ENCODE data around the gene ABHD12.
A peak's percentile ranks its signal among the peaks of the same experiment; 100 is the strongest.

ABHD12 gene

DNA sequence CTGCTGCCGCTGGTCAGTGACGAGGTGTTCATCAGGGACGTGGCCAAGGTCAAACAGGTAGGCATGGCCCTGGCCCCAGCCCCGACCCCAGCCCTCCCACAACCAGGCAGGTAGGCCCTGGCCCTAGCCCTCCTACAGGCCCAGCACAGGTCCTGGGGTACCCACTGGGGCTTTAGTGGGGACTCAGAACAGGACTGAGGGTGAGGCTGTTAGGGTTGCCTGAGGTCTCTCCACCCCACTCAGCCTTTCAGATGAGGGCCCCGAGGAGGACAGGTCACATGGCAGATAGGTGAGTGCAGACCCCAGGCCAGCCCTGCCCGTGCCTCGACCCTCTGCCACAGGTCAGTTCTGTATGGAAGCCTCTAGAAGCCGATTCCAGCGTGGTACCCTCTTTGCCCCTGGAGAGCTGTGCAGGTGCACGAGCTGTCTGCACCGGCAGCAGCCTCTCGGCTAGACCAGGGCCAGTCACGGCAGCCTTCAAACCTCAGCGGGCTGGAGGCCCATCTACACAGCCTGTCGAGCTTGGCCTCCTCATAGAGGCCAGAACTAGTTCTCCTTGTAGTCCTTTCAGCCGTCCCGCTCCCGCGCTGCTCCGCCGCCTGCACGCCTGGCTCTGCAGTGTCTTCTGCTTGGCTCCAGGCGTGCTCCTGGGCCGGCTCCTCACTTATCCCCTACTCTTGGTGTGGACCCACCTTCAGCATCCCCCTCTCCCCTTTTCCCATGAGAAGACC is 107.2 kb downstream of the ABHD12 start:
- TF ChIP-seq, protein P1, sequence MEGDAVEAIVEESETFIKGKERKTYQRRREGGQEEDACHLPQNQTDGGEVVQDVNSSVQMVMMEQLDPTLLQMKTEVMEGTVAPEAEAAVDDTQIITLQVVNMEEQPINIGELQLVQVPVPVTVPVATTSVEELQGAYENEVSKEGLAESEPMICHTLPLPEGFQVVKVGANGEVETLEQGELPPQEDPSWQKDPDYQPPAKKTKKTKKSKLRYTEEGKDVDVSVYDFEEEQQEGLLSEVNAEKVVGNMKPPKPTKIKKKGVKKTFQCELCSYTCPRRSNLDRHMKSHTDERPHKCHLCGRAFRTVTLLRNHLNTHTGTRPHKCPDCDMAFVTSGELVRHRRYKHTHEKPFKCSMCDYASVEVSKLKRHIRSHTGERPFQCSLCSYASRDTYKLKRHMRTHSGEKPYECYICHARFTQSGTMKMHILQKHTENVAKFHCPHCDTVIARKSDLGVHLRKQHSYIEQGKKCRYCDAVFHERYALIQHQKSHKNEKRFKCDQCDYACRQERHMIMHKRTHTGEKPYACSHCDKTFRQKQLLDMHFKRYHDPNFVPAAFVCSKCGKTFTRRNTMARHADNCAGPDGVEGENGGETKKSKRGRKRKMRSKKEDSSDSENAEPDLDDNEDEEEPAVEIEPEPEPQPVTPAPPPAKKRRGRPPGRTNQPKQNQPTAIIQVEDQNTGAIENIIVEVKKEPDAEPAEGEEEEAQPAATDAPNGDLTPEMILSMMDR (IDR thresholded peaks at IDR 0.05; ENCODE audit: control insufficient read depth, extremely low read depth, insufficient read depth): no peak
- H3K4me3 ChIP-seq (ENCODE audit: low read depth, low read length): no peak overlapping the region

GRCh38 chr20:25282796-25283195 is 107.8 kb downstream of the ABHD12 start:
- no peak for DNase-seq (ENCODE audit: low read depth)
- H3K4me3 ChIP-seq (ENCODE audit: low read depth, low read length): no peak overlapping the region
- TF ChIP-seq, protein P1 (IDR thresholded peaks at IDR 0.05; ENCODE audit: control insufficient read depth, extremely low read depth, insufficient read depth): no peak

More for the DNA sequence above, 107.2 kb downstream of the ABHD12 start:
- no peak for DNase-seq (ENCODE audit: low read depth)

DNA sequence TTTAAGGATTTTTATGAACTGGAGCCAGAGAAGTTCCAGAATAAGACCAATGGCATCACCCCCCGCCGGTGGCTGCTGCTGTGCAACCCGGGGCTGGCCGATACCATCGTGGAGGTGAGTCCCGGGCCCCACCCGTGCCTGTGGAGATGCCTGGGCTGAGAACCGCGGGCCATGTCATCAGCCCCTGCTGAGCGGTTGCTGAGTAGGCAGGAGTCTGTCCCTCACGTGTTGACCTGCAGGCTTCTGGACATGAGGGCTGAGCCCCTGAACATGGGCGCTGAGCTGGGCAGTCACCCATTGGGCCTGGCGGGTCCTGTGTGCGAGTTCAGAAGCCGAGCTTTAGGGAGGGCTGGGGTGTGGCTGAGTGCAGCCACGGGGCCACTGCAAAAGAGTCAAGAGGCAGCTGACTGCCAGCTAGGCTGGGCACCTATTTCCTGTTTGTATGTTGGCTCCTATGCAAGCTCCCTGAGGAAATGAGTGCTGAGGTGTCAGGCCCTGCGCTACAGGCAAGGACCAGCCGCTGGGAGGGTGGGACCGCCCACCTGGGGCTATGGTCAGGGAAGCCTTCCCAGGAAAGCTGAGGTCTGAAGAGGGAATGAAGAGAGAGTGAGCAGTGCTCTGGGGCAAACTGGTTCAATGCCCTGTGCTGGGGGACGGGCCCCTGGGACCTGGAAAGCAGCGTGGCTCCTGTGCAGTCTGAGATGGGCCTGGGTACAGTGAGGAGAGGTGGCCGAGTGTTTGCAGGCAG is 108.4 kb downstream of the ABHD12 start:
- TF ChIP-seq, protein P1 (IDR thresholded peaks at IDR 0.05; ENCODE audit: control insufficient read depth, extremely low read depth, insufficient read depth): no peak
- no peak overlapping the region for H3K4me3 ChIP-seq (ENCODE audit: low read depth, low read length)
- DNase-seq (ENCODE audit: low read depth): no peak

DNA sequence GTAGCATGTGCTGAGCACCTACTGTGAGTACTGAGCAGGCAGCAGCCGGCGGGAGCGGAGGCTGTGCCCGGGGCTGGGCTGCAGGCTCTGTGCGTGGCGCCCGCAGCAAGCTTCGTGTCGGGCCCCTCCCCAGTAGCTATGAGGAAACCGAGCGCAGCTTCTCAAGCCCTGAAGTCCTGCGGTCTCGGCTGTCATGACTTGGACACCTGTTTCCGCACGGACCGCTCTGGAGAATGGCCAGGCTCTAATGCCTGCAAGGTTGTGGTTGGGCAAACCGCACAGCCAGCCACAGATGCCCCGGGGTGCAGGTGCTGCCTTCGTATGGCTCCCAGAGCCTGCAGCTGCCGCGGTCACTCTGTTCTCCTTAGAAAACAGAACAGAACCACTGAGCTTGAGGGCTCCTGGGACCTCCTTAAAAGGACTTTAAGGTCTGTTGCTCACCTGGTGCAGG is 109.1 kb downstream of the ABHD12 start:
- H3K4me3 ChIP-seq (ENCODE audit: low read depth, low read length): no peak overlapping the region
- no peak for DNase-seq (ENCODE audit: low read depth)
- TF ChIP-seq, protein P1 (IDR thresholded peaks at IDR 0.05; ENCODE audit: control insufficient read depth, extremely low read depth, insufficient read depth): no peak

GRCh38 chr20:25280574-25281535 is 109.8 kb downstream of the ABHD12 start:
- DNase-seq (ENCODE audit: low read depth): no peak
- no peak overlapping the region for H3K4me3 ChIP-seq (ENCODE audit: low read depth, low read length)
- TF ChIP-seq, protein P1 (IDR thresholded peaks at IDR 0.05; ENCODE audit: control insufficient read depth, extremely low read depth, insufficient read depth): no peak

DNA sequence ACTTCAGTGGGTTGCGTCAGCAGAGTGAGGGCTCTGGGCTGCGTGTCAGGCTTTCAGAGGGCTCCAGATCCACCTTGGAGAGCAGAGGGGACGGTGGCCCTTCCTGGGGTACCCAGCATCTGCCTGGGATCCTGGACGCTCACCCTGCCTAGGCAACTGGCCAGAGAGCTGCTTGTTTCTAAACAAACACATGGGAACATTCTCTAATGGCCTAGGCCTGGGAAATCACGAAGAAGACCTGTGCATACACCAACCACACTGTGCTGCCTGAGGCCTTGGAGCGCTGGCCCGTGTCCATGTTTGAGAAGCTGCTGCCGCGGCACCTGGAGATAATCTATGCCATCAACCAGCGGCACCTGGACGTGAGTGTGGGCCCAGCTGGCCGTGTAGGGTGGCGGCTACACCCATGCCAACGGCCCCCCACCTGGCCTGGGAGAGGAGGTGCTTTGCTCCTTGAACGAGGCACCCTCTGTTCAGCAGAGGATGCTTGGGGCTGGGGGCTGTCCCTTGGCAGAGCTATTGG is 110.5 kb downstream of the ABHD12 start:
- H3K4me3 ChIP-seq (ENCODE audit: low read depth, low read length): no peak overlapping the region
- TF ChIP-seq, protein P1 (IDR thresholded peaks at IDR 0.05; ENCODE audit: control insufficient read depth, extremely low read depth, insufficient read depth): 0 out of 2 replicates have a peak, but pooled peaks have one; percentile 15
- DNase-seq (ENCODE audit: low read depth): peak; percentile 100

All from LNCaP clone FGC (cell line).